ENCODE results near the gene OR2AE1. TPM values are rescaled to one million over a fixed set of nuclear protein-coding genes. Genes with fewer than 3 reads are reported as not detected.

OR2AE1 gene
- total RNA-seq, 1 donor from 2014 or later = not detected

Other genes starting within 250 kb of the OR2AE1 start
- not detected in 2 replicates for gene CYP3A5, start 197.0 kb downstream of the OR2AE1 start, total RNA-seq
- gene CYP3A7, start 141.8 kb downstream of the OR2AE1 start, total RNA-seq = not detected in 2 replicates
- gene CYP3A4, start 92.8 kb downstream of the OR2AE1 start, total RNA-seq = not detected in 2 replicates
- gene CYP3A43, start 49.0 kb downstream of the OR2AE1 start, total RNA-seq = not detected in 2 replicates
- 14.6 and 19.3 TPM in 2 replicates for gene TRIM4, start 42.5 kb upstream of the OR2AE1 start, total RNA-seq
- 0.26 and 0.63 TPM in 2 replicates for gene GJC3, start 52.6 kb upstream of the OR2AE1 start, total RNA-seq
- not detected in 2 replicates for gene AZGP1, start 99.0 kb upstream of the OR2AE1 start, total RNA-seq
- 21.7 and 30.7 TPM in 2 replicates for gene ZKSCAN1, start 138.6 kb upstream of the OR2AE1 start, total RNA-seq
- 5.4 and 6.2 TPM in 2 replicates for gene ZSCAN21, start 172.7 kb upstream of the OR2AE1 start, total RNA-seq
- gene ZNF3, start 204.7 kb upstream of the OR2AE1 start, total RNA-seq = 22.5 and 30.1 TPM in 2 replicates
- gene COPS6, start 211.9 kb upstream of the OR2AE1 start, total RNA-seq = 66.1 and 79.3 TPM in 2 replicates
- gene MCM7, start 224.4 kb upstream of the OR2AE1 start, total RNA-seq = 54.0 and 106 TPM in 2 replicates
- 12.3 and 16.8 TPM in 2 replicates for gene AP4M1, start 224.6 kb upstream of the OR2AE1 start, total RNA-seq
- 21.6 and 25.8 TPM in 2 replicates for gene TAF6, start 242.3 kb upstream of the OR2AE1 start, total RNA-seq
- 24.4 and 26.2 TPM in 2 replicates for gene CNPY4, start 242.6 kb upstream of the OR2AE1 start, total RNA-seq
- 2.1 and 2.2 TPM in 2 replicates for gene MBLAC1, start 249.9 kb upstream of the OR2AE1 start, total RNA-seq

Measured in dermis microvascular lymphatic vessel endothelial cell (primary cell).